Mesendoderm (in vitro differentiated cells): ENCODE results near the gene AP3D1.

Experiments
- DNase-seq: peaks from one replicate; pipeline ENCODE4 v3.0.0; 2013
- H2AK5ac ChIP-seq: 2 replicates; pipeline ENCODE4 v1.6.1; 2013; ENCODE audit warnings: low read length, inconsistent platforms
- H2BK120ac ChIP-seq: 2 replicates; pipeline ENCODE4 v1.6.1; 2013; ENCODE audit warnings: low read depth, mild to moderate bottlenecking, low read length, moderate library complexity, mixed read lengths
- H2BK15ac ChIP-seq: replicated peaks from 2 replicates; pipeline ENCODE4 v1.6.1; 2013; ENCODE audit warnings: low read depth, mild to moderate bottlenecking, moderate library complexity
- H2BK5ac ChIP-seq: 2 replicates; pipeline ENCODE4 v1.6.1; 2013; ENCODE audit warnings: low read length, inconsistent platforms
- H3K18ac ChIP-seq: 2 replicates; pipeline ENCODE4 v1.6.1; 2013; ENCODE audit warnings: mild to moderate bottlenecking, low read length, mixed read lengths
- H3K23ac ChIP-seq: one replicate; pipeline ENCODE4 v1.6.1; 2013; ENCODE audit warnings: low read length
- H3K27ac ChIP-seq: 2 replicates; pipeline ENCODE4 v1.5.1; 2013; ENCODE audit warnings: low read depth, mild to moderate bottlenecking, inconsistent platforms, low read length, moderate library complexity
- H3K27me3 ChIP-seq: 2 replicates; pipeline ENCODE4 v1.6.1; 2013; ENCODE audit warnings: low read length, control low read depth, mild to moderate bottlenecking, inconsistent platforms; ENCODE audit not compliant: insufficient read depth, poor library complexity
- H3K36me3 ChIP-seq: 2 replicates; pipeline ENCODE4 v1.6.1; 2013; ENCODE audit warnings: low read length, inconsistent platforms; ENCODE audit not compliant: control insufficient read depth, insufficient read depth
- H3K4ac ChIP-seq: one replicate; pipeline ENCODE4 v1.6.1; 2013; ENCODE audit warnings: low read depth, mild to moderate bottlenecking, low read length, moderate library complexity
- H3K4me1 ChIP-seq: 2 replicates; pipeline ENCODE4 v1.6.1; 2013; ENCODE audit warnings: low read depth, low read length, inconsistent platforms; ENCODE audit not compliant: control insufficient read depth
- H3K4me2 ChIP-seq: 2 replicates; pipeline ENCODE4 v1.6.1; 2013; ENCODE audit warnings: low read length
- H3K4me3 ChIP-seq: 2 replicates; pipeline ENCODE4 v1.5.1; 2013; ENCODE audit warnings: mild to moderate bottlenecking, low read length
- H3K56ac ChIP-seq: one replicate; pipeline ENCODE4 v1.6.1; 2013; ENCODE audit warnings: low read length
- H3K79me1 ChIP-seq: 2 replicates; pipeline ENCODE4 v1.6.1; 2013; ENCODE audit warnings: low read length, inconsistent platforms
- H3K79me2 ChIP-seq: 2 replicates; pipeline ENCODE4 v1.6.1; 2013; ENCODE audit warnings: mild to moderate bottlenecking, low read length; ENCODE audit not compliant: control insufficient read depth, insufficient read depth
- H3K9ac ChIP-seq: 2 replicates; pipeline ENCODE4 v1.6.1; 2013; ENCODE audit warnings: low read length, inconsistent platforms
- H4K5ac ChIP-seq: one replicate; pipeline ENCODE4 v1.6.1; 2013; ENCODE audit warnings: low read length
- H4K8ac ChIP-seq: one replicate; pipeline ENCODE4 v1.6.1; 2013; ENCODE audit warnings: low read depth, mild to moderate bottlenecking, control low read depth, low read length, moderate library complexity
- WGBS: extraction: QIAGEN DNeasy Blood & Tissue Kit; methylation state at CpG from one replicate; pipeline ENCODE4 v1.1.7; 2013; ENCODE audit warnings: low lambda C conversion rate, missing lambda C conversion rate; ENCODE audit not compliant: insufficient coverage; ENCODE audit errors: extremely low coverage; 5-methylcytosine and 5-hydroxymethylcytosine counted together

Gene AP3D1

DNA sequence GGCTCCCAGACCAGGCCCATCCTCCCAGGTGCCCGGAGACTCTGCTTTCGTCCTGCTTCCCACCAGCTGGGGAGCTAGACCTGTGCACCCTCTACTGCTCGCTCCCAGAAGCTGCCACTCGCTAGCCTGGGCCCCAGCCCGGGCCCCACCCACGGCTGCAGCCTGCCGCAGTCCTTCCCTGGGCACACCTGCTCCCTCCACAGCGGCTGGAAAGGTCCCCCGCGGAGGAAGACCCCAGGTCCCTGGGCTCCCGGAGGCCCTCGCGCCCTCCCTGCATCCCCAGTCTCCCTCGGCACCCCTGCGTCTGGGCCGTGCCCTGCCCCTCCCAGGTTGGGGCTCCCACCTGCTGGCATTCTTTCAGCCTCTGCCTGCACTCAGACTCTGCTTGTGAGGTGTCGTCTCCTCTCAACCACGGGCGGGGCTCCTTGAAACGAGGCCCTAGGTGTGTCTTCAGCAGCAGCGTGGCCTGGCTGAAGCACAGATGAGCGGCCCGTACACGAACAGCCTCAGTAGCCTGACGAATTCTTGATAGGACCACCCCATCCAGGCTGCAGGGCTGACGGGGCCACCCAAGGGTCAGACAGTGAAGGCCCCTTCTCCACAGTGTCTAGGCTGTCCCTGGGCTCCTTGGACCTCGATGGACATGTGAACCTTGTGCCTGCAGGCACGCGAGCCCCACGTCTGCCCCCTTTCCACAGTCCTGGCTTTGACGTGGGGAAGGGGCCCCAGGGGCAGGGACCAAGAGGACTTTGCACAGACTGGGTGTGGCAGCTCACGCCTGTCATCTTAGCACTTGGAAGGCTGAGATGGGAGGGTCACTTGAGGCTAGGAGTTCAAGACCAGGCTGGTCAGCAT, 40.3 kb upstream of the AP3D1 start:
- Histone ChIP-seq H2BK120ac (no peak overlapping the region), H3K18ac (no peak overlapping the region), H4K8ac (no peak overlapping the region), H3K79me2 (no peaks in the 10 kb centered on the region), H2BK5ac (no peak overlapping the region), H3K79me1 (peaks cover 3% of the 10 kb centered on the region), H3K27me3 (no peaks in the 10 kb centered on the region), H3K23ac (no peak overlapping the region), H3K9ac (no peak overlapping the region), H3K36me3 (peaks cover 8% of the 10 kb centered on the region), H2AK5ac (no peak overlapping the region), H3K4me1 (no peaks in the 10 kb centered on the region), H4K5ac (no peak overlapping the region), H3K4me3 (no peak overlapping the region), H3K4me2 (no peak overlapping the region), H3K27ac (no peak overlapping the region), H3K4ac (no peak overlapping the region), H3K56ac (no peak overlapping the region), H2BK15ac (no peak overlapping the region)
- WGBS: no CpG with 5 or more reads among the region's 32 CpGs
- DNase-seq: no peak

DNA sequence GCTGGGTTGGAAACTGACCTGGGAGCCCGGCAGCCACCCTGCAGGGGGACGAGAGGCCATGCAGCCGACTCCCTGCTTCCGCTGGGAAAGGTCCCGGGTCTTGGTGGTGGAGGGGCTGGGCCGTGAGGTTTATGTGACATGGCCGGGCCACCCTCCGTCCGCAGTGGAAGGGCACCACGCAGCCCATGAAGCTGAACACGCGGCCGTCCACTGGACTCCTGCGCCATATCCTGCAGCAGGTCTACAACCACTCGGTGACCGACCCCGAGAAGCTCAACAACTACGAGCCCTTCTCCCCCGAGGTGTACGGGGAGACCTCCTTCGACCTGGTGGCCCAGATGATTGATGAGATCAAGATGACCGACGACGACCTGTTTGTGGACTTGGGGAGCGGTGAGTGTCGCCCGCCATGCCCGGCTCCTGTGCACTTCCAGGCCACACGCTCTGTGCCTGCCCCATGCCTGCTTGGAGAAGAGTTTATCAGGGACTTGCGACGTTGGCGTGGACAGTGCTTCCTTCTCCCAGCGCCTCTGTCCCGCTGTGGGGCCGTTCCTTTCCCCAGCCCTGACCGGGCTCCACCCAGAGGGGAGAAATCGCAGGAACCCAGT, 39.6 kb upstream of the AP3D1 start:
- H3K27ac ChIP-seq: no peak overlapping the region

DNA sequence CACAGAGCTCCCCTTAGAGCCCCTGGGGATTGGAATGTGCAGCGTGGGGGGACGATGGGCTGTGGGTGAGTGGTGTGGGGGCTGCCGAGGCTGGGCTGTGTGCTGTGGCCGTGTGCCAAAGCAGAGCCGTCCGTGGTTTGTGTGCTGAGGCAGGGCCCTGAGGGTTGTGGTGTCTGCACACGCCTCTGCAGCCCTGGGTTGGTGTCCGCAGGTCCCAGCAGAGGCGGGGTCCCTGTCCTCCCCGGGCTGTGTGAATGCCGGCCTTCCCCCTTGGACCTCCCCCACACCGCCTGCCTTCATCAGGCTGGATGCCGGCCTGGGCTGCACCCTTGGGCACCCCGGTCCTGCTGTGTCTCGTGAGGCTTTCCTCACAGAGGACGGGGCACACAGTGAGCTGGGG, 38.5 kb upstream of the AP3D1 start:
- Histone ChIP-seq H3K9ac (no peak overlapping the region), H2BK15ac (no peak overlapping the region), H3K4me1 (no peaks in the 10 kb centered on the region), H3K27me3 (no peaks in the 10 kb centered on the region), H3K79me1 (peaks cover 9% of the 10 kb centered on the region), H3K18ac (no peak overlapping the region), H3K4ac (no peak overlapping the region), H4K8ac (no peak overlapping the region), H3K4me3 (no peak overlapping the region), H3K23ac (no peak overlapping the region), H2BK120ac (no peak overlapping the region), H3K36me3 (peaks cover 10% of the 10 kb centered on the region), H3K56ac (no peak overlapping the region), H2AK5ac (no peak overlapping the region), H4K5ac (no peak overlapping the region), H3K79me2 (peaks cover 2% of the 10 kb centered on the region), H2BK5ac (no peak overlapping the region), H3K4me2 (no peak overlapping the region), H3K27ac (no peak overlapping the region)
- no peak for DNase-seq
- WGBS: no CpG with 5 or more reads among the region's 16 CpGs

More for the DNA sequence above, 39.6 kb upstream of the AP3D1 start:
- Histone ChIP-seq H3K4ac (no peak overlapping the region), H3K27me3 (no peaks in the 10 kb centered on the region), H3K18ac (no peak overlapping the region), H3K4me2 (no peak overlapping the region), H2BK120ac (no peak overlapping the region), H3K9ac (no peak overlapping the region), H3K79me2 (no peaks in the 10 kb centered on the region), H3K56ac (no peak overlapping the region), H2BK5ac (no peak overlapping the region), H3K4me1 (no peaks in the 10 kb centered on the region), H4K8ac (no peak overlapping the region), H2BK15ac (no peak overlapping the region), H2AK5ac (no peak overlapping the region), H3K4me3 (no peak overlapping the region), H4K5ac (no peak overlapping the region), H3K79me1 (peaks cover 5% of the 10 kb centered on the region), H3K36me3 (peaks cover 8% of the 10 kb centered on the region), H3K23ac (no peak overlapping the region)
- WGBS: no CpG with 5 or more reads among the region's 37 CpGs
- DNase-seq: no peak

DNA sequence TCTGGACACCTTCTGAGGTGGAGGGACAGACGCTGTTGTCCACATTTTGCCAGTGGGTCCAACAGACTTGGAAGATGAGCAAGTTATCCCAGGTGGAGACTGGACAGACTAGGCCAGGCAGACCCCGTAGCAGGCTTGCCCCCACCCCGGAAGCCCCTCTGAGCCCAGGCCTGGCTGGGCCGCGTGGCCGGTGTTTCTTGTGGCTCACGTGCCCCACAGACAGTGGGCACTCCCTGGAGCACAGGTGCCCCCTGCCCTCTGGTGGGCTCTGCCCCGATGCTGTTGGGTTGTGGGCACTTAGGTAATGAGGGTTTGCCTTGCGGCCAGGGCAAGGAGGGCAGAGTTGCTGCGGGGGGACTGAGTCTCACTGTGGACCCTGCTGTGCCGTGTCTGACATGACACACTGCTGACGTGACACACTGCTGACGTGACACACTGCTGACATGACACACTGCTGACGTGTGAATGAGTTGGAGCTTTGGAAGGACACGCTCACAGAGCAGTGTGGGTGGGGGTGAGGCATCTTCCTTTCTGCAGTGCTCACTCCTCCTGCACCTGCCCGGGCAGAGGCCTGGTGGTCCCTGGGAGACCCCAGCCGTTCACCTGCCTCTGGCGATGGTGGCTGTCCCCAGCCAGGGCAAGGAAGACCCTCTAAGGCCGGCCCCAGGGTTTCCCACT, 37.5 kb upstream of the AP3D1 start:
- H2BK120ac ChIP-seq: no peak overlapping the region
- H2AK5ac ChIP-seq: no peak overlapping the region
- H3K27me3 ChIP-seq: no peaks in the 10 kb centered on the region
- no peak overlapping the region for H3K4ac ChIP-seq
- H4K8ac ChIP-seq: no peak overlapping the region
- H3K18ac ChIP-seq: no peak overlapping the region
- peaks cover 15% of the 10 kb centered on the region for H3K79me1 ChIP-seq
- H2BK5ac ChIP-seq: no peak overlapping the region
- H4K5ac ChIP-seq: no peak overlapping the region
- H2BK15ac ChIP-seq: no peak overlapping the region
- H3K27ac ChIP-seq: no peak overlapping the region
- DNase-seq: no peak
- H3K4me3 ChIP-seq: no peak overlapping the region
- no peaks in the 10 kb centered on the region for H3K4me1 ChIP-seq
- H3K9ac ChIP-seq: no peak overlapping the region
- no peak overlapping the region for H3K23ac ChIP-seq
- H3K79me2 ChIP-seq: peaks cover 5% of the 10 kb centered on the region
- H3K56ac ChIP-seq: no peak overlapping the region
- no peak overlapping the region for H3K4me2 ChIP-seq
- WGBS: no CpG with 5 or more reads among the region's 19 CpGs
- H3K36me3 ChIP-seq: peaks cover 10% of the 10 kb centered on the region

DNA sequence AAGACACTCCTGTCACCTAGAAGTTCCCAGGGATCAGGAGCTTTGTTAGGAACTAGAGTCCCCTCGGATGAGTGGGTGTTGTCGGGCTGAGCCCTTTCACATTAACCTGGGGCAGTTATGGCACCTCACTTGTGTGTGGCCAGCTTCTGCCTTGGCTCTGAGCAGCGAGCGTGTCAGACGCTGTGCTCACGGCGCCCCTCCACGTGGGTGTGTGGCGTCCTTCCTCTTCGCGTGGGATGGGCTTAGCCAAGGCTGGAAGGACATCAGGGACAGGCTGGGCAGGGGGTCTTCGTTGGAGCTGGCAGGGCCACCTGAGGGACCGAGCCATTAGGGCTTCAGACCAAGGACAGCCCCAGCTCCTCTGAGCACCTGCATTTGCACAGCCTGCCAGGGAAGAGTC, 35.8 kb upstream of the AP3D1 start:
- Histone ChIP-seq H3K36me3 (peaks cover 7% of the 10 kb centered on the region), H3K4me3 (no peak overlapping the region)

More for the DNA sequence above, 35.8 kb upstream of the AP3D1 start:
- Histone ChIP-seq H3K79me2 (peaks cover 6% of the 10 kb centered on the region), H3K79me1 (peaks cover 18% of the 10 kb centered on the region), H3K4ac (no peak overlapping the region), H3K27me3 (no peaks in the 10 kb centered on the region), H4K5ac (no peak overlapping the region), H3K18ac (no peak overlapping the region), H2BK120ac (no peak overlapping the region), H3K23ac (no peak overlapping the region), H3K4me2 (no peak overlapping the region), H3K56ac (no peak overlapping the region), H2BK5ac (no peak overlapping the region), H3K4me1 (no peaks in the 10 kb centered on the region), H2AK5ac (no peak overlapping the region), H3K27ac (no peak overlapping the region), H4K8ac (no peak overlapping the region), H2BK15ac (no peak overlapping the region), H3K9ac (no peak overlapping the region)
- DNase-seq: no peak
- no CpG with 5 or more reads among the region's 13 CpGs for WGBS
